Transverse colon (tissue), 4 donors: ENCODE measurements around the gene HSPG2.

Experiments
- POLR2AphosphoS5 ChIP-seq, 3 donors: sonication (generic); formaldehyde crosslinking; IDR thresholded peaks; one replicate each; pipeline ENCODE4 v1.6.1; 2016; ENCODE audit warnings: antibody characterized with exemption in 3 of 3
- TF ChIP-seq, protein P1 (sequence below), 5 experiments: fragments of 200-600 bp in 3 of 5; fragments of 450-650 bp in 2 of 5; sonication (generic) in 3 of 5; IDR thresholded peaks; 1 replicate in 2 of 5; 2 replicates in 3 of 5; pipeline ENCODE4 v1.5.1; 2016 to 2017; ENCODE audit warnings: antibody characterized with exemption in 5 of 5, inconsistent platforms in 3 of 5, mild to moderate bottlenecking in 2 of 5, moderate library complexity in 1 of 5

DNA sequence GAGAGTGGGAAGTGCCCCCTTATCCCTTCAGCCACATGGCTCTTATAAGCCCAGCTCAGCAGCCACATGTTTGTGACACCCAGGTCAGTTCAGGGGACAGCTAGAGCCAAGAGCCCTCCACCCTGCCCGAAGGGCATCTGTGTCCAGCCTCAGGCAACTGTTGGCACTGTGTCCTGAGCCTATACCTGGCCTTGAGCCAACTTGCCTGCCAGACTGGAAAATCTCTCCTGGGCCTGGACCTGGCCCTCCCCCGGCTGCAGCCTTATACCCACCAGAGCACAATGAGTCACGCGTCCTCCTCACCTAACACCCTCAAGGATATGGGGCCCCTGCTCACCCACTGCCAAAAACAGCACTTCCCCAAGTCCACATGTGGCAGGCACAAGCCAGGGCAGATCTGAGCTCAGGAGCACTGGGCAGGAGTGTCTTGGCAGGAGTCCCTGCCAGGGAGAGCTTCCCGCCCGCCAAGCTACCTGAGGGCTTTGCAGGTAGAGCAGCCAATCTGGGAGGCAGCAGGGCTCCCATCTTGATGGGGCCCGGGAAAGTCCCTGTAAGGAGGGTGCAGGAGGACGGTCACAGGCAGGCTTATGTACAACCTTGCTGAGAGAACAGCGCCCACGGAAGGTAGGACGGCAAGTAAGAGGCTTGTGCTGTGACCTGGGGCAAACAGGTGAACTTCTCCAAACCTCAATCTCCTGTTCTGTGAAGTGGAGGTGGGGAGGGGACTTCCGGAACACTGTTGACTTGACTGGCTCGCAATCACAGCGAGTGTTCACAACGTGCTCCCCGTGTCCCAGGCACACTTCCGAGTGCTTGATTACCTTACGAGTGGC lies 19.8 kb upstream of the HSPG2 start:
- TF ChIP-seq POLR2AphosphoS5 (IDR thresholded peaks at IDR 0.05): peak in 1 of 3 donors; percentile 4
- TF ChIP-seq, protein P1, sequence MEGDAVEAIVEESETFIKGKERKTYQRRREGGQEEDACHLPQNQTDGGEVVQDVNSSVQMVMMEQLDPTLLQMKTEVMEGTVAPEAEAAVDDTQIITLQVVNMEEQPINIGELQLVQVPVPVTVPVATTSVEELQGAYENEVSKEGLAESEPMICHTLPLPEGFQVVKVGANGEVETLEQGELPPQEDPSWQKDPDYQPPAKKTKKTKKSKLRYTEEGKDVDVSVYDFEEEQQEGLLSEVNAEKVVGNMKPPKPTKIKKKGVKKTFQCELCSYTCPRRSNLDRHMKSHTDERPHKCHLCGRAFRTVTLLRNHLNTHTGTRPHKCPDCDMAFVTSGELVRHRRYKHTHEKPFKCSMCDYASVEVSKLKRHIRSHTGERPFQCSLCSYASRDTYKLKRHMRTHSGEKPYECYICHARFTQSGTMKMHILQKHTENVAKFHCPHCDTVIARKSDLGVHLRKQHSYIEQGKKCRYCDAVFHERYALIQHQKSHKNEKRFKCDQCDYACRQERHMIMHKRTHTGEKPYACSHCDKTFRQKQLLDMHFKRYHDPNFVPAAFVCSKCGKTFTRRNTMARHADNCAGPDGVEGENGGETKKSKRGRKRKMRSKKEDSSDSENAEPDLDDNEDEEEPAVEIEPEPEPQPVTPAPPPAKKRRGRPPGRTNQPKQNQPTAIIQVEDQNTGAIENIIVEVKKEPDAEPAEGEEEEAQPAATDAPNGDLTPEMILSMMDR (IDR thresholded peaks at IDR 0.05): no peak
